Activated CD8-positive, alpha-beta memory T cell treated with anti-CD3 and anti-CD28 coated beads, Interleukin-2, amount 50 U/mL, for 24 hours (primary cell): ENCODE data around the gene OR4C6.

Experiments used
- DNase-seq: peaks from one replicate; pipeline ENCODE4 v3.0.0-alpha.2; 2020; ENCODE audit errors: extremely low read depth

OR4C6 gene

GRCh38 chr11:55661901-55662300 lies at the start of gene OR4C6:
Gene OR4C6, plus strand, starts transcription at chr11:55662201. Its CDS starts 2,966 bp downstream, at chr11:55665167.
- DNase-seq: no peak

- no peak for DNase-seq
These were observed 37.5 kb upstream of the OR4C6 start for GRCh38 chr11:55624531-55624930.

DNA sequence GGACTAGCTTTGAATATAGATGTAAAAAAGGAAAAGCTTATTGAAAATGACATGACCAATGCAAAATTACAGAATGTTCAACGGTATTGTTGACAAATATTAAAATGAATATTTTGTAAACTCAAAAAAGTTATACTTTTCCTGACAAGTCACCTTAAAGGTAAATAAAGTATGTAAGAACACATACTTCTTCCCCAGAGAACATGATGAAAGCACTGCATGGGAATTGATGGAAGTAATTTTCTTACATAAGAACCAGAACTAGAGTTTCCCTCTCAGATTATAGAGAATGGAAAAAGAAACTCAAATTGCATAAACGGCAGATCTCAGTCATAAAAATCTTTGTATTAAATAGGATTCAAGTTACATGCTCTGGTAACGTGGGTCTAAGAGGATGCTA lies 27.2 kb upstream of the OR4C6 start, which contains the start of gene OR4P4:
Gene OR4P4 (plus strand): TSS at position 301 of the 400 bp plus-strand sequence.
- no peak for DNase-seq

GRCh38 chr11:55648027-55648426 lies 14.0 kb upstream of the OR4C6 start, which contains the start of gene OR4S2:
Gene OR4S2, plus strand, starts transcription at chr11:55648327. Its CDS starts 2,577 bp downstream, at chr11:55650904.
- no peak for DNase-seq

DNA sequence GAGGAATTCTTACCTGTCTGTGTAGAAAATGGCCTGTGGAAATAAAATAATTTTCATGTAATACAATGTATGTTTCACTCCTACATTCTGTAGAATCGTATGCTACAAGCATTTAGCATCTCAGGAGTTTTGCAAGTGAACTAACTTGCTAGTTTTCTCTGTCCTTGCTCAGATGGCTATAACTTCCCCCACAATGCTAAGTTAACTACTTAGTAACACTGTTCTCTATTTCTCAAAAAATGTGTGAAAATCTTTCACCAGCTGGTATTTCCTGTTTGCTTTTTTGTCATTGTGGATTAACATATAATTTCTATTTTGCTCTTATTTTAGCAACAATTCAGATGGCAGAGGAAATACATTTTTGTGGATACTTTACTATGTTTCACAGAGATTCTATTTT lies 9.4 kb upstream of the OR4C6 start:
- no peak for DNase-seq

- DNase-seq: no peak
These were observed 6.9 kb upstream of the OR4C6 start for GRCh38 chr11:55655096-55655495.

DNA sequence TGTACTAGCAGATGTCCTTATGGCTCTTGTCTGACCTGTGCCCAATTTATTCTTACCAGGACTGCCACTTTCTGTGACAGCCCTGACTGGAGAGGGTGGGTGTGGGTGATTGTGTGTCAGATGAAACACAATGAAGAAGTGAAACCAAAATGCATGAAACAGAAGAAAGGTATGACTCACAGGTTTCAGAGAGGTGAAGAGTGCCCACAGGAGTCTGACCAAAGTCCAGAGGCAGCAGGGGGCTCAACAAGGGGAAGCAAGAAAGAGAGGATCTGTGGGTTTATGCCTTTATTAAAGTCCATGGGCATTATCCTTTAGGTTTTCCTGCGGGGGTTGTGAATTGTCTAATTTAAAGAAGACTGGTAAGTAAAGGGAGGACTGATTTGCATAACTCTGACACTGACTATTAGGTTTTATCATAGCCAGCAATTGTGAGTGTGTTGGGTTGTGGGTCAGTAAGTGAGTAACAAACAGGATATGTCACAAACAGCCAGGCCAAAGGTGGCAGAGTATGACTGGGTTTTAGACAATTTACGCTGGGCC lies 3.9 kb upstream of the OR4C6 start:
- DNase-seq: no peak

GRCh38 chr11:55658608-55659007 lies 3.4 kb upstream of the OR4C6 start:
- DNase-seq: no peak

DNA sequence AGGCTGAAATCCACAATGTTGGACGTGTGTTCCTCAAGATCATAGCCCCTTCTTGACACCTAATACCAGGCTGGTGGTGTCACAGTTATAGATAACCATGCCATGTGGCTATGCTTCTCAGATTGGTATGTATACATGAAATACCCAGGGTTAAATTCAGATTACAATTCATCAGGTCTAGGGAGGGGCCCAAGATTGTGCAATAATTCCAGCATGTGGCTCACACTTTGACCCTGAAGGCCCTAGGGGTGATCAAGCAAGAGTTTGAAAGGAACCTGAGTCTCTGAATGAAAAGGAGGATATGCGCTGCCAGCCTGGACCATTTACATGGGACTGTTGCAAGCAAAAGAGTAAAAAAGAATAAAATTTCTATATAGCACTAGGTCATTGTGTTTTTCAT lies 7.4 kb downstream of the OR4C6 start:
- no peak for DNase-seq

GRCh38 chr11:55673860-55674259 lies 11.9 kb downstream of the OR4C6 start:
- no peak for DNase-seq

- DNase-seq: no peak
These were observed 35.8 kb downstream of the OR4C6 start for GRCh38 chr11:55697817-55698216.

DNA sequence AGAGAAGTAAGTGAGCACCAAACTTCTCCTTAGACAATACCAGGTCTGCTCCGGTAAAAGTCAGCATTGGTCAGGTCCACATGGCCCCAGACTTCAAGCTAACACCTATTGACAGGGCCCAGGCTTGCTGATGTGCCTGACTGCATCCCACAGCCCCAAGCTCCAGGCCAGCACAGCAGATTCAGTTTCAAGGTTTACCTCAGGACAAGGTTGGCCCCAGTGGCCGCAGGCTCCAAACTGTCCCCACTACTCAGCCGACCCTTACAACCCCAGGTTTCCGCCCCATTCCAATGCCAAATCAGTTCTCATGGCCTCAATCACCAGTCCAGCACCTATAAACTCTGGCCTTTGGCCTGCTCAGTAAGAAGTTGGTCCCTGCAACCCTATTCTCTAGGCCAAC lies 39.4 kb downstream of the OR4C6 start:
- no peak for DNase-seq

DNA sequence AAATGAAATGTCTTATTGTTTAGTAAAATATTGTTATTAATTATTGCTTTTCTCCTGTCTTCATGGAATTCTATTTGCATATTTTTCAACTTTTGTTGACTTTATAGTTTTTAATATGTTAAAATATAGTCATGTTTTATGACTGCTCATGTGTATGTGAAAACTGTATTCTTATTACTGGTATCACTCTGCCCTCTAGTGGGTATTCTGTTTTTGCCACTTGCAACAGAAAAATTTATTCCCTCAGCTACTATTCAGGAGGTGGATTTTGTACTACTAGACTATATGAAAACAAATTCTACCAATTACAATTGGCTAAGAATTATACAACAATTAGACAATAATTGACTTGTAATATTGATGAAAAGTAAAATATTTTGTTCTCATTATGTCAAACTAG lies 45.0 kb downstream of the OR4C6 start:
- DNase-seq: no peak

DNA sequence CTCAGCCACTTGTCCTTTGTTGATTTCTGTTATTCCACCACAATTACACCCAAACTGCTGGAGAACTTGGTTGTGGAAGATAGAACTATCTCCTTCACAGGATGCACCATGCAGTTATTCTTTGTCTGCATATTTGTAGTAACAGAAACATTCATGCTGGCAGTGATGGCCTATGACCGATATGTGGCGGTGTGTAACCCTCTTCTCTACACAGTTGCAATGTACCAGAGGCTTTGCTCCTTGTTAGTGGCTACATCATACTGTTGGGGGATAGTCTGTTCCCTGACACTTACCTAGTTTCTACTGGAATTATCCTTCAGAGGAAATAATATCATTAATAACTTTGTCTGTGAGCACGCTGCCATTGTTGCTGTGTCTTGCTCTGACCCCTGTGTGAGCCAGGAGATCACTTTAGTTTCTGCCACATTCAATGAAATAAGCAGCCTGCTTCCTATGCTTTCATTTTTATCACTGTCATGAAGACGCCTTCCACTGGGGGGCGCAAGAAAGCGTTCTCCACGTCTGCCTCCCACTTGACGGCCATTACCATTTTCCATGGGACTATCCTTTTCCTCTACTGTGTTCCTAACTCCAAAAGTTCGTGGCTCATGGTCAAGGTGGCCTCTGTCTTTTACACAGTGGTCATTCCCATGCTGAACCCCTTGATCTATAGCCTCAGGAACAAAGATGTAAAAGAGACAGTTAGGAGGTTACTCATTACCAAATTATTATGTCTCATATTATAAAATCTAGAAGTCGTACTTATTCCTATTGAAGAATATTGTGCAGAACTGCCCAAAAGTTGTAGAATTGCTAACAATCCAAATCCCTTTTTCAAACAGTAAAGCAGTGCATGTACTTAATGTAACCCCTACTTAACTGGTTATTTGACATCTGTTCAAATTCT lies 53.2 kb downstream of the OR4C6 start:
- DNase-seq: no peak
